H1 (cell line): Measurements from ENCODE around the gene TMEM14B. TPM values are rescaled to one million over a fixed set of nuclear protein-coding genes. Genes with fewer than 3 reads are reported as not detected.

Source experiments
- ASH2L ChIP-seq: fragments of 200-600, 300-600 bp; sonication (generic); IDR thresholded peaks from one replicate; pipeline ENCODE4 v1.7.1; 2017; ENCODE audit warnings: low read length
- CHD7 ChIP-seq: fragments of 300-600 bp; sonication (generic); IDR thresholded peaks from 2 replicates; pipeline ENCODE4 v1.7.1; 2012; ENCODE audit warnings: low read length, moderate library complexity, mild to moderate bottlenecking, inconsistent platforms; ENCODE audit not compliant: insufficient replicate concordance
- EP300 ChIP-seq, 2 experiments: IDR thresholded peaks; 1 replicate in 1 of 2; 2 replicates in 1 of 2; pipeline ENCODE4 v1.6.1; 2011 to 2012; ENCODE audit warnings: low read depth in 2 of 2, low read length in 2 of 2, mild to moderate bottlenecking in 2 of 2, borderline replicate concordance in 1 of 2, inconsistent platforms in 1 of 2, moderate library complexity in 1 of 2
- FOSL1 ChIP-seq: IDR thresholded peaks from 2 replicates; pipeline ENCODE4 v1.6.1; 2011; ENCODE audit warnings: mild to moderate bottlenecking, low read depth, low read length, moderate library complexity; ENCODE audit not compliant: insufficient read depth
- MAFK ChIP-seq: IDR thresholded peaks from 2 replicates; pipeline ENCODE4 v1.6.1; 2012; ENCODE audit warnings: low read depth, mild to moderate bottlenecking, improper control_type of control experiment, low read length
- POLR2A ChIP-seq, 2 experiments: IDR thresholded peaks; 1 replicate in 1 of 2; 2 replicates in 1 of 2; pipeline ENCODE4 v1.6.1; 2011; ENCODE audit warnings: low read depth in 2 of 2, low read length in 2 of 2, mild to moderate bottlenecking in 2 of 2; ENCODE audit errors: control extremely low read depth in 1 of 2
- RFX5 ChIP-seq: IDR thresholded peaks from 2 replicates; pipeline ENCODE4 v1.6.1; 2011; ENCODE audit warnings: low read depth, low read length, improper control_type of control experiment, borderline replicate concordance
- SRF ChIP-seq: IDR thresholded peaks from 2 replicates; pipeline ENCODE4 v1.6.1; 2011; ENCODE audit warnings: mild to moderate bottlenecking, low read depth, low read length, moderate library complexity
- SUZ12 ChIP-seq: fragments of 200-600 bp; sonication (generic); IDR thresholded peaks from 2 replicates; pipeline ENCODE4 v1.6.1; 2012; ENCODE audit warnings: mild to moderate bottlenecking, inconsistent platforms, low read length, moderate library complexity, mixed read lengths
- TBP ChIP-seq: IDR thresholded peaks from 2 replicates; pipeline ENCODE4 v1.6.1; 2011; ENCODE audit warnings: low read depth, low read length, improper control_type of control experiment
- USF2 ChIP-seq: IDR thresholded peaks from 2 replicates; pipeline ENCODE4 v1.6.1; 2011; ENCODE audit warnings: low read length, improper control_type of control experiment
- polyA plus RNA-seq, 7 experiments: library from polyadenylated mRNA; depleted of rRNA in 3 of 7; stranded (reverse) in 5 of 7; unstranded in 2 of 7; fragments of >200 nt in 5 of 7; fragments of 200-250 nt in 2 of 7; gene quantifications; 1 replicate in 5 of 7; 2 replicates in 1 of 7; 4 replicates in 1 of 7; pipeline versions ENCODE4 v1.2.1 to v1.2.3, GENCODE V29; 2011 to 2013; ENCODE audit warnings: missing spikeins in 2 of 7, mixed read lengths in 2 of 7
- total RNA-seq: library from RNA; stranded (reverse); fragmentation: NEBNext Ultra II Directional; extraction: Animal tissue kit (Norgen Biotek cat#: 25700); gene quantifications from 2 replicates; pipeline ENCODE4 v1.2.1, GENCODE V29; 2021

TMEM14B gene
- total and polyA plus RNA-seq, 2 of the 8 experiments (the other 6 are each of a cell fraction or from before 2014, with no cell fraction given): 84.6 to 109 TPM

- TF ChIP-seq CHD7: no peak
- no peak for TF ChIP-seq SRF
- TF ChIP-seq USF2: no peak
- TF ChIP-seq TBP: no peak
- no peak for TF ChIP-seq EP300 (IDR thresholded peaks at IDR 0.05; ENCODE audit: borderline replicate concordance in 1 of 2, low read depth in 2 of 2, low read length in 2 of 2)
- TF ChIP-seq POLR2A (IDR thresholded peaks at IDR 0.05; ENCODE audit: control extremely low read depth in 1 of 2, low read depth in 2 of 2, low read length in 2 of 2): no peak
- TF ChIP-seq ASH2L: no peak
- no peak for TF ChIP-seq MAFK
- TF ChIP-seq SUZ12: no peak
- TF ChIP-seq FOSL1: no peak
- TF ChIP-seq RFX5: no peak
Observed at GRCh38 chr6:10763006-10763405, 15.4 kb downstream of the TMEM14B start (continued).
